Natural killer cell (primary cell): ENCODE data around the gene DAB2IP. TPM values are rescaled to one million over a fixed set of nuclear protein-coding genes. Genes with fewer than 3 reads are reported as not detected.

ENCODE experiments used
- ATAC-seq, 3 donors: fragments of 150-1000 bp in 2 of 3; fragments of 200-7000 bp in 1 of 3; cut with Tn5 transposase; 1 replicate in 1 of 3; 2 replicates in 2 of 3; pipeline ENCODE4 v1.10.0; 2021; ENCODE audit warnings: mild to moderate bottlenecking in 2 of 3, moderate library complexity in 2 of 3
- DNase-seq, 2 donors: peaks; one replicate each; pipeline versions ENCODE4 v3.0.0 to v3.0.0-alpha.2; 2013 to 2021; ENCODE audit warnings: mixed read lengths in 1 of 2
- H3K27ac ChIP-seq: one replicate; pipeline ENCODE4 v1.5.1; 2013; ENCODE audit warnings: mild to moderate bottlenecking, low read length
- H3K27me3 ChIP-seq: one replicate; pipeline ENCODE4 v1.6.1; 2013; ENCODE audit warnings: low read length; ENCODE audit not compliant: control insufficient read depth, insufficient read depth
- H3K36me3 ChIP-seq: one replicate; pipeline ENCODE4 v1.6.1; 2013; ENCODE audit warnings: low read length; ENCODE audit not compliant: control insufficient read depth, insufficient read depth
- H3K4me1 ChIP-seq: one replicate; pipeline ENCODE4 v1.6.1; 2013; ENCODE audit warnings: low read length; ENCODE audit not compliant: control insufficient read depth, insufficient read depth
- H3K4me3 ChIP-seq: one replicate; pipeline ENCODE4 v1.5.1; 2013; ENCODE audit warnings: low read length
- H3K9me3 ChIP-seq: one replicate; pipeline ENCODE4 v1.6.1; 2013; ENCODE audit warnings: low read length; ENCODE audit not compliant: control insufficient read depth, insufficient read depth
- H3K27ac Mint-ChIP-seq, 2 donors: one replicate each; pipeline ENCODE4 v1.8.0; 2022; ENCODE audit warnings: mild to moderate bottlenecking in 2 of 2, mixed read lengths in 2 of 2, moderate library complexity in 1 of 2
- H3K27me3 Mint-ChIP-seq, 2 donors: one replicate each; pipeline ENCODE4 v1.8.0; 2022; ENCODE audit warnings: low read depth in 2 of 2, mixed read lengths in 2 of 2
- H3K36me3 Mint-ChIP-seq: one replicate; pipeline ENCODE4 v1.8.0; 2022; ENCODE audit warnings: mixed read lengths
- H3K4me1 Mint-ChIP-seq, 2 donors: one replicate each; pipeline ENCODE4 v1.8.0; 2022; ENCODE audit warnings: mixed read lengths in 2 of 2
- H3K4me3 Mint-ChIP-seq: one replicate; pipeline ENCODE4 v1.8.0; 2022; ENCODE audit warnings: mild to moderate bottlenecking, moderate library complexity, mixed read lengths
- H3K9me3 Mint-ChIP-seq, 2 donors: one replicate each; pipeline ENCODE4 v1.8.0; 2022; ENCODE audit warnings: mixed read lengths in 2 of 2
- WGBS: methylation state at CpG from one replicate; pipeline ENCODE4 v1.1.7; 2013; ENCODE audit warnings: missing lambda C conversion rate; ENCODE audit not compliant: insufficient coverage; 5-methylcytosine and 5-hydroxymethylcytosine counted together
- intact Hi-C: fragments of 100-400 bp; cut with micrococcal nuclease; formaldehyde crosslinking; loops from one replicate; pipeline ENCODE4 v1.14.2; 2022
- total RNA-seq, 4 donors: library from RNA; stranded (reverse); fragments of 120-200 nt in 1 of 4; gene quantifications; one replicate each; pipeline versions ENCODE4 v1.2.3 to v1.2.4, GENCODE V29; 2013 to 2022
- TF ChIP-seq, protein P1 (sequence below): fragments of 200-600 bp; IDR thresholded peaks from one replicate; pipeline ENCODE4 v1.8.0; 2022; ENCODE audit warnings: antibody characterized with exemption

The DAB2IP gene
- total RNA-seq, 3 donors from 2014 or later (not counting 1 experiment from before 2014, with no cell fraction given) = 0.19 to 2.5 TPM; not detected in 1

DNA sequence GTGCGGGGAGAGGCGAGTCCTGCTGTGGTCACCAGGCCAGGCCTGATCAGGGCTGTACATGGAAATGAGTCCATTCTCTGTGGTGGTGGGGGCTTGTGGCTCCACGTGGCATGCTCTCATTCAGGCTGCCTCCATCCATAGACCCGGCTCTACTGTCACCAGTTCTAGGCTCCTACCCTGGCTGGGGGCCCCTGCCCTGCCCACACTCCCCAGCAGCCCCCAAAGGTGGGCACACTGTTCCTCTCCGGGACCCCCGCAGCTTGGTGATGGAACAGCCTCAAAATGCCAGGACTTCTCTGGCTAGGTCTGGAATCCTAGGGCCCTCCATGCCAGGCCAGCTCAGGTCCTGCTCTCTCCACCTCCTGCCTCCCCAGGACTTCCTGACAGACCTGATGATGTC, 111.7 kb downstream of the DAB2IP start:
- no peaks in the 10 kb centered on the region for H3K36me3 ChIP-seq
- H3K4me1 ChIP-seq = no peaks in the 10 kb centered on the region
- no peaks in the 10 kb centered on the region for H3K9me3 ChIP-seq
- H3K27me3 ChIP-seq = no peaks in the 10 kb centered on the region
- Mint-ChIP-seq H3K27ac (no peak overlapping the region), H3K4me1 (no peaks in the 10 kb centered on the region), H3K4me3 (no peak overlapping the region), H3K36me3 (no peaks in the 10 kb centered on the region), H3K27me3 (no peaks in the 10 kb centered on the region), H3K9me3 (no peaks in the 10 kb centered on the region)
- no peak overlapping the region for H3K4me3 ChIP-seq
- ATAC-seq (no peak), DNase-seq (no peak)
- 90% methylated on average over 6 of the region's 6 CpGs for WGBS
- intact Hi-C loops = no loop called here
- TF ChIP-seq, protein P1, sequence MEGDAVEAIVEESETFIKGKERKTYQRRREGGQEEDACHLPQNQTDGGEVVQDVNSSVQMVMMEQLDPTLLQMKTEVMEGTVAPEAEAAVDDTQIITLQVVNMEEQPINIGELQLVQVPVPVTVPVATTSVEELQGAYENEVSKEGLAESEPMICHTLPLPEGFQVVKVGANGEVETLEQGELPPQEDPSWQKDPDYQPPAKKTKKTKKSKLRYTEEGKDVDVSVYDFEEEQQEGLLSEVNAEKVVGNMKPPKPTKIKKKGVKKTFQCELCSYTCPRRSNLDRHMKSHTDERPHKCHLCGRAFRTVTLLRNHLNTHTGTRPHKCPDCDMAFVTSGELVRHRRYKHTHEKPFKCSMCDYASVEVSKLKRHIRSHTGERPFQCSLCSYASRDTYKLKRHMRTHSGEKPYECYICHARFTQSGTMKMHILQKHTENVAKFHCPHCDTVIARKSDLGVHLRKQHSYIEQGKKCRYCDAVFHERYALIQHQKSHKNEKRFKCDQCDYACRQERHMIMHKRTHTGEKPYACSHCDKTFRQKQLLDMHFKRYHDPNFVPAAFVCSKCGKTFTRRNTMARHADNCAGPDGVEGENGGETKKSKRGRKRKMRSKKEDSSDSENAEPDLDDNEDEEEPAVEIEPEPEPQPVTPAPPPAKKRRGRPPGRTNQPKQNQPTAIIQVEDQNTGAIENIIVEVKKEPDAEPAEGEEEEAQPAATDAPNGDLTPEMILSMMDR = no peak
- no peak overlapping the region for H3K27ac ChIP-seq

DNA sequence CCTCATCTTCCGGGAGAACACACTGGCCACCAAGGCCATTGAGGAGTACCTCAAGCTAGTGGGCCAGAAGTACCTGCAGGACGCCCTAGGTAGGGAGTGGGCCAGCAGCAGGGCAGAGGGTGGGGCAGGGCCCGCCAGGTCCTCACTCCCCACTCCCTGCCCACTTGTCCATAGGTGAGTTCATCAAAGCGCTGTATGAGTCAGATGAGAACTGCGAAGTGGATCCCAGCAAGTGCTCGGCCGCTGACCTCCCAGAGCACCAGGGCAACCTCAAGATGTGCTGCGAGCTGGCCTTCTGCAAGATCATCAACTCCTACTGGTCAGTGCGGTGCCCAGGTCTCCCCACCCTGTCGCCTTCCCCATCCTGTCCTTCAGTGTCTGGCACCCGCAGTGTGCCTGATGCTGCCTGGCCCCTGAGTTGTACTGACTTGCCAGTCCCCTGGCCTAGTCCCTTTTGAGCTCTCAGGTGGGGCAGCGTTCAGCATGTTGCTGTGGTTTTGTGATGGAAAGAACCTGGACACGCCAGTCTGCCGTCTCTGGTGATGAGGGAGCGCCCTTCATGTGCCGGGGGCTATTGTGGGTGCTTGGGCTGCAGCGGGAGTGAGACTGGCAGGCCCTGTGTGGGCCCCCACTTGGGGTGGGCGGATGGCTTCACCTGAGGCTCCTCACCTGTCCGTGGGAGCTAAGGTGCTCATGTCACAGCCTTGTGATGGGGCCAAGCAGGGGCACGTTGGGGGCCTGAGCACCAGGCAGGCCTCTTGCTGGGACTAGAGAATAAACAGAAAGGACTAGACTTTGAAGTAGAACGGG, 112.3 kb downstream of the DAB2IP start:
- no peaks in the 10 kb centered on the region for H3K9me3 Mint-ChIP-seq
- no peaks in the 10 kb centered on the region for H3K4me1 Mint-ChIP-seq
- no peaks in the 10 kb centered on the region for H3K4me1 ChIP-seq
- no peak overlapping the region for H3K27ac ChIP-seq
- no peak for DNase-seq
- H3K36me3 Mint-ChIP-seq = no peaks in the 10 kb centered on the region
- no peak for ATAC-seq
- no peaks in the 10 kb centered on the region for H3K27me3 Mint-ChIP-seq
- H3K9me3 ChIP-seq = no peaks in the 10 kb centered on the region
- WGBS = 90% methylated on average over 21 of the region's 21 CpGs
- H3K27ac Mint-ChIP-seq = no peak overlapping the region
- no peaks in the 10 kb centered on the region for H3K27me3 ChIP-seq
- intact Hi-C loops = no loop called here
- TF ChIP-seq, protein P1 = no peak
- no peaks in the 10 kb centered on the region for H3K36me3 ChIP-seq
- no peak overlapping the region for H3K4me3 ChIP-seq
- no peak overlapping the region for H3K4me3 Mint-ChIP-seq

DNA sequence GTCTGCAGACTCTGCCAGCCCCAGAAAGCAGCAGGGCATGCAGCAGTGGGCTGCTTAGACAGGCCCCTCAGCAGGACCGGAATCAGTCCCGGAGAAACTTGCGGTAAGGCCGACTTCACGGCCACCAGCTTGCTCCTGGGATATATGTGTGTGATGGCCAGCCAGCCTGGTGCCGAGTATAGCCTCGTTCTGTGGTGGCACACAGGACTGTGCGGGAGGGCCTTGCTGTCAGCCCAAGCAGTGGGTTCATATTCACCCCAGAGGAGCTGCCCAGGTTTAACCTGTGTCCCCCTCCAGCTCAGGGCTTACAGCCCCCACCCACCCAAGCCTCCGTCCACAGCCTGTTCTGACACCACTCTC, 112.9 kb downstream of the DAB2IP start:
- H3K9me3 Mint-ChIP-seq = no peaks in the 10 kb centered on the region
- Histone ChIP-seq H3K27ac (no peak overlapping the region), H3K4me1 (no peaks in the 10 kb centered on the region), H3K9me3 (no peaks in the 10 kb centered on the region), H3K4me3 (no peak overlapping the region), H3K36me3 (no peaks in the 10 kb centered on the region), H3K27me3 (no peaks in the 10 kb centered on the region)
- H3K4me3 Mint-ChIP-seq = no peak overlapping the region
- no peak for DNase-seq
- 94% methylated on average over 9 of the region's 9 CpGs for WGBS
- intact Hi-C loops = no loop called here
- H3K4me1 Mint-ChIP-seq = no peaks in the 10 kb centered on the region
- no peak for ATAC-seq
- no peak overlapping the region for H3K27ac Mint-ChIP-seq
- no peaks in the 10 kb centered on the region for H3K36me3 Mint-ChIP-seq
- no peaks in the 10 kb centered on the region for H3K27me3 Mint-ChIP-seq
- TF ChIP-seq, protein P1 = no peak
